Bronchial epithelial cell (primary cell): ENCODE data around the gene GNPNAT1. TPM values are rescaled to one million over a fixed set of nuclear protein-coding genes. Genes with fewer than 3 reads are reported as not detected.

Source experiments
- DNase-seq: peaks from one replicate; pipeline ENCODE4 v3.0.0-alpha.2; 2010; ENCODE audit warnings: low read depth
- FAIRE-seq: peaks from 2 replicates; lab custom pipeline; 2011; peaks lifted over from hg19 to GRCh38; lab: Jason Lieb, UNC
- H3K27me3 ChIP-seq: 2 replicates; pipeline ENCODE4 v1.5.1; 2011; ENCODE audit warnings: low read length; ENCODE audit not compliant: control insufficient read depth, insufficient read depth
- H3K36me3 ChIP-seq: 2 replicates; pipeline ENCODE4 v1.5.1; 2011; ENCODE audit warnings: low read length; ENCODE audit not compliant: control insufficient read depth, insufficient read depth
- H3K4me3 ChIP-seq: 2 replicates; pipeline ENCODE4 v1.5.1; 2011; ENCODE audit warnings: mild to moderate bottlenecking, low read depth, low read length, control low read depth
- total RNA-seq: library from RNA; depleted of rRNA; stranded (reverse); fragments of >200 nt; gene quantifications from 2 replicates; pipeline ENCODE4 v1.2.1, GENCODE V29; 2014
- TF ChIP-seq, protein P1 (sequence below): IDR thresholded peaks from 2 replicates; pipeline ENCODE4 v1.5.1; 2011; ENCODE audit warnings: mild to moderate bottlenecking, moderate library complexity, low read length, control low read depth, inconsistent platforms; ENCODE audit not compliant: insufficient read depth, severe bottlenecking

GNPNAT1 gene
- total RNA-seq, 1 donor from 2014 or later: 57.1 TPM

DNA sequence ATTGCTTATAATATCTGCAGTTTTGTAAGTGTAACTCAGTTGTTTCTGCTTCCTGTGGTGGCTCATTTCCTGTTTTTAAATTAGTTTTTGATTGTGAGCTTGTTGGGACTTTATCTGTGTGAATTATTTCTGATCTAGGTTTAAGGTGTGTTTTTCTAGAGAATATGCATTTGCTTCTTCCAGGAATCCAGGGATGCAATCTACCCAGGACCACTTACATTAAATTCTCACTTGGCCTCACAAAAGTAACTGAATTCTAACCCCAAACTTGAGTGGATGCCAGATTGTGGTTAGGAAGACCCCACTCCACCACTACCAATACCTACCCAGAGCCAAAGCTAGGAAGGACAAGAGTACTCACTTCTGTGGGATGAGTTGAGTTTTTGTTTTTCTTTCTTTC lies 49.5 kb downstream of the GNPNAT1 start:
- TF ChIP-seq, protein P1, sequence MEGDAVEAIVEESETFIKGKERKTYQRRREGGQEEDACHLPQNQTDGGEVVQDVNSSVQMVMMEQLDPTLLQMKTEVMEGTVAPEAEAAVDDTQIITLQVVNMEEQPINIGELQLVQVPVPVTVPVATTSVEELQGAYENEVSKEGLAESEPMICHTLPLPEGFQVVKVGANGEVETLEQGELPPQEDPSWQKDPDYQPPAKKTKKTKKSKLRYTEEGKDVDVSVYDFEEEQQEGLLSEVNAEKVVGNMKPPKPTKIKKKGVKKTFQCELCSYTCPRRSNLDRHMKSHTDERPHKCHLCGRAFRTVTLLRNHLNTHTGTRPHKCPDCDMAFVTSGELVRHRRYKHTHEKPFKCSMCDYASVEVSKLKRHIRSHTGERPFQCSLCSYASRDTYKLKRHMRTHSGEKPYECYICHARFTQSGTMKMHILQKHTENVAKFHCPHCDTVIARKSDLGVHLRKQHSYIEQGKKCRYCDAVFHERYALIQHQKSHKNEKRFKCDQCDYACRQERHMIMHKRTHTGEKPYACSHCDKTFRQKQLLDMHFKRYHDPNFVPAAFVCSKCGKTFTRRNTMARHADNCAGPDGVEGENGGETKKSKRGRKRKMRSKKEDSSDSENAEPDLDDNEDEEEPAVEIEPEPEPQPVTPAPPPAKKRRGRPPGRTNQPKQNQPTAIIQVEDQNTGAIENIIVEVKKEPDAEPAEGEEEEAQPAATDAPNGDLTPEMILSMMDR: no peak
- Histone ChIP-seq H3K36me3 (no peaks in the 10 kb centered on the region), H3K4me3 (no peak overlapping the region), H3K27me3 (no peaks in the 10 kb centered on the region)
- FAIRE-seq (no peak), DNase-seq (no peak)

DNA sequence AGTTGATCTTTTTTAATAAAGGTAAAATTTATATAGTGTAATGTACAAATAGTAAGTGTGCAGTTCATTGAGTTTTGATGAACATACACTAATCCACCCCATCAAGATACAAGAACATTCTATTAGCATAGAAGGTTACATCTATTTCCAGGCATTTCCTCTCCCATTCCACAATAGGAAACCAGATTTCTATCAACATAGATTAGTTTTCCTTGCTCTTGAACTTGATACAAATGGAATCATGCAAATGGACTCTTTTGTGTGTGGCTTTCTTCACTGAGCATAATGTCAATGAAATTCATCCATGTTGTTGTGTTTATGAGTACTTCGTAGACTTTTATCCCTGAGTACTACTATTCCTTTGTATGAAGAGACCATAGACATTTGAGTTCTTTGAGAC lies 50.7 kb downstream of the GNPNAT1 start:
- no peak for FAIRE-seq
- Histone ChIP-seq H3K27me3 (no peaks in the 10 kb centered on the region), H3K4me3 (no peak overlapping the region), H3K36me3 (no peaks in the 10 kb centered on the region)
- no peak for DNase-seq
- TF ChIP-seq, protein P1: no peak

DNA sequence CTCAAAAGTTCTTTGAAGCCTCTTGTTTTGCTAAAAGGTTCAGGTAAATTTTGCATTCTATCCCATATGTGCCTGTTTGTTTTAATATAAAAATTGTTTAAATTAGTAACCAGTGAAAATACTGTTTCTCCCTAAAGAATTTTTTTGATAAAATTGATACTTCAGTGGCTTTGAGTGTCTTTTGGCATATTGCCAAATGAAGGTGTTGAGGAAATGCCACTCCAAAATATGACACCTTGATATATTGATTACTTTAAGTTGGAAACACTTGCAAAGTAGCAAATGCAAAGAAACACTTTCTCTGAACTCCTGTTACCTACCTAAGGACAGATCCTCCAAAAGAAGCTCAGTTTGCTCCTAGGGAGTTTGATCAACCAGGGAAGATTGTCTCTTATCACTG lies 53.0 kb downstream of the GNPNAT1 start:
- TF ChIP-seq, protein P1: no peak
- Histone ChIP-seq H3K36me3 (no peaks in the 10 kb centered on the region), H3K27me3 (no peaks in the 10 kb centered on the region), H3K4me3 (no peak overlapping the region)
- no peak for DNase-seq
- no peak for FAIRE-seq

DNA sequence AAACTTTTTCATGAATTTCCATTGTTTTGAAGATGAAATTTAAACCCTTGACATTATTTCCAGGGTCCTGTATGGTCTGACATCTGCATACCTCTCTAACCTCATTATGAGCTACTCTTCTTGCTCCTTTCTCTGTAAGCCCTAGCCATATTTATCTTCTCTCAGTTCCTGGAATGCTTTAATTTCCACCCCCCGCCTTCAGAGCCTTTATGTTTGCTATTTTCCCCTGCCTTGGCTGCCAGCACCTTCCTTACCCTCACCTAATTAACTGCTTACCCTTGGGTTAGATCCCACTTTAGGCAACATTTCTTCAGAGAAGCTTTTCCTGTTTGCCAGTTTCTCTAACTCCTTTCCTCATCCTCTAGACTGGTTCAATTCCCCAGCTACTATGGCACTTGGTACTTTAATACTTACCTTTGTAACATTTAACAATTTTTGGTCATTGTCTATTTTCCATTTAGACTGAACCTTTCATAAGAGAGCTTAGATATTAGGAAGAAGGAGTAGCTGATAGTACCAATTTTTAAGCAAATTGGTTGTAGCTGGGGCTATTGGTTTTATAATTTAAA lies 55.4 kb downstream of the GNPNAT1 start:
- FAIRE-seq (no peak), DNase-seq (no peak)
- H3K4me3 ChIP-seq: no peak overlapping the region
- no peaks in the 10 kb centered on the region for H3K36me3 ChIP-seq
- TF ChIP-seq, protein P1: no peak
- no peaks in the 10 kb centered on the region for H3K27me3 ChIP-seq

DNA sequence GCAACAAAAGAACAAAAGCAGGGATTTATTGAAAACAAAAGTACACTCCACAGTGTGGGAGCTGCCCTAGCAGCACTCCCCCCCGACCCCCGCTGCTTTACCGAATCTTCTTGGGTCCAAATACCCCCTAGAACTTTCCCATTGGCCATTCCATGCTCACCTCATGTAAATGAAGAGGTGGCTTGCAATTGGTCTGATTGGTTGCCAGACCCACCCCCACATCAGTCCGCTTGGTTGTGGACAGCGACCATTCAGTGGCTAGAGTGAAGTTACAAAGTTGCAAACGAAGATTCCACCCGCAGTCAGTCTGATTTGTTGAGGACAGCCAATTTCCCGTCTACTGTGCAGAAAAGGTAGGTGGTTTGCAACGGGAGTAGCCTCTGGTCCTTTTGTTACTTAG lies 57.6 kb downstream of the GNPNAT1 start:
- Histone ChIP-seq H3K36me3 (no peaks in the 10 kb centered on the region), H3K4me3 (no peak overlapping the region), H3K27me3 (no peaks in the 10 kb centered on the region)
- DNase-seq (no peak), FAIRE-seq (no peak)
- TF ChIP-seq, protein P1: no peak

DNA sequence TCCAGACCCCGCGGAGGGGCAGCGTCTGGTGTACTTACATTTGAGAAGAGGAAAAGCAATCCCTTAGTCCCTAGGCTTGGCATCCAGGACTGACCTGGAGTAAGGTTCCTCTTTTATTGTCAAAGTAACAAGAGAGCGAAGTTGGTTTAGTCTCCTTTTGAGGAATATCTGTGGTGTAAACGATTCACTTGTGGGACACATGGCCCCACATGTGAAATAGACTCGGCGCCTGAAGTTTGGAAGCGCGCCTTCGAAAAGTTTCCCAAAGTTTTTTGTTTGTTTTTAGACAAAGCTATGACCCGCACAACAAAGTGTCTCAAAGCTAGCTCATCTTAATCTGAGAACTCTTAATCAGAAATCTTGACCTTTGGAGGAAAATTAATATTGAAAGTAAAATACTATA lies 60.7 kb downstream of the GNPNAT1 start:
- H3K4me3 ChIP-seq: peak overlapping the region; percentile 100
- no peaks in the 10 kb centered on the region for H3K27me3 ChIP-seq
- DNase-seq (peak; percentile 27), FAIRE-seq (no peak)
- TF ChIP-seq, protein P1: no peak
- H3K36me3 ChIP-seq: no peaks in the 10 kb centered on the region
